Left renal cortex interstitium (tissue), 4 donors: ENCODE data around the gene RPTOR. TPM values are rescaled to one million over a fixed set of nuclear protein-coding genes. Genes with fewer than 3 reads are reported as not detected.

ENCODE experiments used
- DNase-seq, 4 donors: peaks; one replicate each; pipeline ENCODE4 v3.0.0-alpha.2; 2013; ENCODE audit warnings: low read depth in 4 of 4, low spot score in 2 of 4, missing footprints in 1 of 4
- polyA plus RNA-seq, 4 donors: library from polyadenylated mRNA; unstranded; fragments of 120-200 nt; gene quantifications; one replicate each; pipeline ENCODE4 v1.2.1, GENCODE V29; 2013; ENCODE audit not compliant: insufficient read length in 4 of 4

RPTOR gene
- polyA plus RNA-seq, 4 donors, result 16.5 to 25.0 (median 19.7) TPM

DNA sequence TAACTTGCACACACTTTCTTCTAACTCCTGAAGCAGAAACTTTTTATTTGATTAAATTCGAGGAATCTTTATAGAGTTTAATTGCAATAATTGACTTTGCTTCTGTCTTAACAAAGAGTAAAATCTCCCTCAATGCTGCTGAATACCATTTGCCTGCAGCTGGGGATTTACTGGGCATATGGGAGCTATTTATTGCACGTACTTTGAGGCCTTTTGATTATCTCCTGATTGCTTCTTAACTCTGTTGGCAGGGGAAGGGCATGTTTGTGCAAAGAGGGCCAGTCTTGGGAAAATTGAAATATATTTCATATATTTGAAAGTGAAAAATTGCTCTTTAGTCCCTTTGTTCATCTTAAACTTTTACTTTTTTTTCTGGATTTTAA is 290.2 kb downstream of the RPTOR start:
- DNase-seq, result no peak

DNA sequence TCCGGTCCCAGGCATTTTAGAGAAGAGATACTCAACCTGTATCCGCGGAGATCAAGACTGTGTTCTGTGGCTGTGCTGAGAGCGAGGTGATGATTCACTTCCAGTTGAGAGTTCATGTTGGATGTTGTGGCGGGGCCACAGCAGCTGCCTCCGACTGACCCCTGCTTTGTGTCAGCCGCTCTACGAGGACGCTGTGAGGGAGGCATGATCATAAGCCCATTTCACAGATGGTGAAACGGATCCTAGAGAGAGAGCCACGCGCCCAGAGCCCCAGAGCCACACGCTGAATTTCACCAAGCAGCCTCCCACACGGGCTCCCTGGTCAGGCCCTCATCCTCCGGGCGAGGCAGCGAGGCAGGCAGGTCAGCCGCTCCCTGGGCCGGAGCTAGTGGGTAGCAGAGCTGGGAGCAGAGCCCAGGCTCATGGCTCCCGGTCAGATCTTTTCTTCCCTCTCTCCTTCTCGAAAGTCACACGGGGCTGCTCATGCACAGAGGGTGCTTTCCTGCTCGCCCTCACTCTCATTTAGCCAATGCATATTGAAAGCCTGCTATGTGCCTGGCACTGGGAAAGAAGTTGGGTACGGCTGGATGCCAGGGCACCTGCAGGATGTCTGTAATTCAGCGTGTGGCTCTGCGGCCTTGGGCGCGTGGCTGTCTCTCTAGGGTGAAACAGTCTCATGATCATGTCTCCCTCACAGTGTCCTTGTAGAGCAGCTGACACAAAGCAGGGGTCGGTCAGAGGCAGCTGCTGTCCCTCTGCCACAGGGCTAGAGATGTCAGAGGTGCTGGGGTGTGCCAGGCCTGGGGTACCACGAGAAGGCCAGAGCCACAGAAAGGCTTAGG is 291.4 kb downstream of the RPTOR start:
- no peak for DNase-seq

DNA sequence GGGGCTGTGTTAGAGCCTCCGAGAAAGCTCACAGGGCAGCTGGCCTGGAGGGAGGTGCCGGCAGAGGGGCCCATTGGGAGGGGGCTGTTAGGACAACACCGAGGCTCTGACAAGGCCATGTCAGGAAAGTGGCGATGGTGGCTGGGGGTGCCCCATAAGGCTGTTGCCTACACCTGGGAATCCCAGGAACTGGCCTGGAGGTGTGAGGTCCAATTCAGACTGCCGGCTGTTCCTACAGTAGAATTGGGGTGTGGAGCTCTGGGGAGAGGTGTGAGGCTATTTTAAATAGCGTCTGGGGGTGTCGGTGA is 292.0 kb downstream of the RPTOR start:
- no peak for DNase-seq

DNA sequence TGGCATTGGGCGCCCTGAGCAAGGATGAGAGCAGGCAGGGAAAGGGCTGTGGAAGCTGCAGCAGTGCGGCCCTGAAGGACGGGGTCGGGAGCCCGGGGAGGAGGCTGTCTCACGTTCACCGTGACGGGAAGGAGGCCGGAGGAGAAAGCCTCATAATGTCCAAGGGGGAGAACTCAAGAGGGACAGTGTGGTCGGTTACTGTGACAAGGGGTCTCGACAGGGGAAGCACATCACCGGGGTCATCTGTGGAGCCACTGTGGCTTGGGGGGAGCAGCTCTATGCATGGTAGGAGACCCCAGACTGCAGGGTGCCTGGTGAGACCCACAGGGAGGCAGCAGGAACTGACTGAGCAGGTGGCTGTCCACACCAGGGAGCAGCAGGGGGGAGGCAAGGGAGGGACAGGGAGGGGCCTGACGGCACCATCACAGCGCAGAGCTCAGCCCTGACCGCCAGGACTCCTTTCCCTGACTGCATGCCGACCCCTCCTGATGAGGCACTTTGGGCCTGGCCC is 292.4 kb downstream of the RPTOR start:
- no peak for DNase-seq

DNA sequence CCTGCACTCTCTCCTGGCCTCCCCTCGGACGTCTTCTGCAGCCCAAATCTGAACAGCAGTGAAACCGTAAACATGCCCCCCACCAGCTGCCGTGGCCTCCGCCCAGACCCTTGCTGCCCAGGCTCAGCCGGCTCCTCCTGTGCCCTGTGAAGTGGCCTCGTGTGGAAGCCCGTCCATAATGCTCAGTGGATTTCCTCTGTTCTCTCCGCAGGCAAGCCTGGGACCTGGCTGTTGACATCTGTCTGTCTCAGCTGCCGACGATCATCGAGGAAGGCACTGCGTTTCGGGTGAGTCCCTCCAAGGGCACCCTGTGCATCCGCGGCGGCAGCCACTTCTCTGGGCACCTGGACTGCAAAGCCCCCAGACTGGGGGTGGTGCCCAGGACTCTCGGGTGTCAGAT is 293.1 kb downstream of the RPTOR start:
- no peak for DNase-seq

DNA sequence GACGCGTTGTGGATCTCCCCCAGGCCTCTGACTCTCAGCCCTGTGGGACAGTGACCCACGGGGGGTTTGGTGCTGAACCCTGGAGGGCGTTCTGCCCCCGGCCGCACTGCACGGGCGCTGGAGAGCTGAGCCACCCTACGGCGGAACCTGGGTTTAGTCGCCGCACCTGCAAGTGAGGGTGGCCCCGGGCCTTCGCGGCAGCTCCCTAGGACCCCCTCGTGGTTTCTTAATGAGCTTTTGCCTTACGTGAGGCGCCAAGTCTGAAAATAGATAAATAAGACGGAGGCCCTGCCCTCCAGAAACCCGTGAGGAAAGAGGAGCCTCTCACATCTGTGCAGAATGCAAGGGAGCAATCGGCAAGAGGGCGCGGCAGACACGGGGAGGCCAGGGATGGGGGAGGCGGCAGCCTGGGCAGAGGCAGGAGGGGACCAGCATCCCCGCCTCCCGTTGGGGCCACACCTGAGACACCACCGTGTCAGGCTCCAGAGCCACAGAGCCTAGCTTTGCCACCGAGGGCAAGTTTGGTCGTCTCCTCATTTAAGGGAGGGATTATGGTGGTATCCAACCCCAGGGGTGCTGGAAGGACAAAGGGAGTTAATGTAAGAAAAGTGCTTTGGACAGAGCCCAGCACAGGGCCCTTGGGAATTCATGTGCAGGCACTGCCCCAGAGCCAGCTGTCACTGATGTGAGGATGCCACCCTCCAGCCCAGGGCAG is 293.8 kb downstream of the RPTOR start:
- no peak for DNase-seq

DNA sequence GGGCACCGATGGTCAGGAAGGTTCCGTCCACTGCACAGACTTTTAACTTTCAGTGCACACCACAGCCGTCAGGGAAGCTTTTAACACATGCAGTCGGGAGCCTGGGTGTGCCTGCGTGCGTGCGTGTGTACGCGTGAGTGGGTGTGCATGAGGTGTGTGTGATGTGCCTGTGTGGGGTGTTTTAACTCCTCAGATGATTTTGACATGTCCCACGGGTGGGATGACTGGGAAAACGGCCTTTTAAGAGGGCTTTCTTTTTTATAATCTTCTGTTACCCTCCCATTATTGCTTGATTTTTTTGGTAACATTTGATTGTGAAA is 294.3 kb downstream of the RPTOR start:
- DNase-seq, result no peak

DNA sequence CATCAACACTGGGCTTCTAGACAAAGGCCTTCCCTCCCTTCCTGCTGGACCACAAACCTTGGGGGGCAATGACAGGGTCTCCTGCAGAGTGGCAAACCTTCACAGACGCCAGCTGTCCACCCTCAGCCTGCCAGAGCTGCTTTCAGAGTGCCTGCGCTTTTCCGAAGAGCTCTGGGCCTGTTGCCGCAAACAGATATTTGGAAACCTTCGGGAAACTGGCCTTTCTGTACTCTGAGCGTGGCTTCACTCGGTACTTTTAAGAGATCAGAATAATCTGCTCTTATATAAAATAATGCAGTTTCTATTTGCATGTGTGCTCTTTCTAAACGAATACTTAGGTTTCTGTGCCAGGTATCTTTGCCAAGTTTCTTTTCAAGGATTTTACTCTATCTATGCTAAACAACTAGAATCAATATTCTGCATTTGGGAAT is 294.9 kb downstream of the RPTOR start:
- no peak for DNase-seq

DNA sequence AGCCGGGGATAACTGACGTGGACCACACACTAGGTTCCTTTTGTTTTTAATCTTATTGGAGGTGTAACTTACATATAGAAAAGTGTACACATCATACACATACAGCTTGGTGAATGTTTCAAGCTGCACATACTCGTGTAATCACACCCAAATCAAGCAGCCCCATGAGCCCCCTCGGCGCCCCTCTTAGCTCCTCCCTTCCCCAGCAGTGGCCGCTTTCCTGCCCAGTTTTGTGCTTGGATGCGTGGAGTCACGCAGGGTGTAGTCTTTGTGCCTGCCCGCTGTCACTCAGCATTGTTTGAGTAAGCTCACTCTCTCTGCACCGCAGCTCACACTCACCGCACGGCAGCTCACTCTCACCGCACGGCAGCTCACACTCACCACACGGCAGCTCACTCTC is 295.3 kb downstream of the RPTOR start:
- no peak for DNase-seq

DNA sequence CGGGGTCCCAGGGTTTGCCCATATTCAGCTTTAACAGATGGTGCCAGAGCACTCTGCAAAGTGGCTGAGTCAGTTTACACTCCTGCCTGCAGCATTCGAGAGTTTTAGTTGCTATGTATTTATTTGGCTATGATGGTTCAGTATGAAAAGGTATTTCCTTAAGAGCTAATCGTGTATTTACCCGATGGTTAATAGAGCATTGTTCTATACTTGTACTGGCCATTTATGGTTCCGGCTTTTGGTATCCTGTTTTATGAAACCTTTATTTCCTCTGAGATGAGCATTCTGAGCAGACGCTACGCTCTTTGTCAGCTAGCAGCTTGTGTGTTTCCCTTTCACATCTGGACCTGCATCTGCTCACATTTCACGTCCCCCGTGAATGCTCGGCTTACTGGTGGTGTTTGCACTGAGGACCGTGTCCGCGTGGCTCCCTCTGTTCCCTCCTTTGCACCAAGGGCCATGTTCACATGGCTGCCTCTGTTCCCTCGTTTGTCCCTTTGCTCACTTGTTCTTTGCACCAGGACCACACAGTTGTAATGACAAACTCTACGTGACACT is 297.9 kb downstream of the RPTOR start:
- no peak for DNase-seq

DNA sequence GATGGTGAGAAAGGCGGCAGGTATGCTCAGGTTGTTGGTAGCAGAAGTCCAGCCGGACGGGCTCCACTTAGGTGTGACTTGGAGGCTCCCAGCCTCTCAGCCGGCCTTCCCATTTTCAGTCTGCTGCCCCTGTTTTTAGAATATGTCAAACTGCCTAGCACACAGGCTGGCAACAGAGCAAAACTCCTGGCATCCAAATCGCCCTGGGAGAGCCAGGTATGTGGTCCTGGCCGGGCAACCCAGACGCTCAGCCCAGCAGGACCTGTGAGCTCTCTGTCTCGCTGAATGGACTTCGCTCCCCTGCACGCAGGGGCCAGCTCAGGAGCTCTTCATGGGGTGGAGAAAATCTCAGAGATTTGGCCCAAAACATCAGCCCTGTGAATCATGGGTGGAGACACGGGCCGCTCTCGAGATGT is 299.1 kb downstream of the RPTOR start:
- DNase-seq, result no peak

DNA sequence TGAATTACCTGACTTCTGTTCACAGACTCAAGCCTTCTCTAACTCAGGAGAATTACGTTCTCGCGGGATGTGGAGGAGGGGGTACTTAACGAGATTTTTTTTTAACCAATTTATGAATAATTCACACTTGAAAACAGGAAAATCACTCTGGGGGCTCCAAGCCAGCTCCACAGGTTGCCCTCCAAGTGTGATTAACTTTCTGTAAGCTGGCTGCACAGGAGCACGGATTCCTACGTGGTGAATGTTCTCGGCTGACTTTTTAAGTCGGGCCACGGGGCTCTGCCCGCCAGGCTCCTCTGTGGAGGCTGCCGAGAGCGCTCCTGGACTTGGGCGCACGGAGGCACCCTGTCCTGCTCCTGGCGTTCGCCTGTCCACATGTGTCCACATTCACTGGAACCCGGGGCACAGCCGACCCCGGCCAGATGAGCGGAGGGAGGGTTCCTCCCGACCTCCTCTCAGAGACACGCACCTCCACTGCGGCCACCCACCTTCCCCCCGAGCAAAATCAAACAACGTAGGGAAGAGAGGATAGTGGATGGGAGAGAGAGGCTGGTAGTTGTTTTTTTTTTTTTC is 299.9 kb downstream of the RPTOR start:
- DNase-seq, result no peak

DNA sequence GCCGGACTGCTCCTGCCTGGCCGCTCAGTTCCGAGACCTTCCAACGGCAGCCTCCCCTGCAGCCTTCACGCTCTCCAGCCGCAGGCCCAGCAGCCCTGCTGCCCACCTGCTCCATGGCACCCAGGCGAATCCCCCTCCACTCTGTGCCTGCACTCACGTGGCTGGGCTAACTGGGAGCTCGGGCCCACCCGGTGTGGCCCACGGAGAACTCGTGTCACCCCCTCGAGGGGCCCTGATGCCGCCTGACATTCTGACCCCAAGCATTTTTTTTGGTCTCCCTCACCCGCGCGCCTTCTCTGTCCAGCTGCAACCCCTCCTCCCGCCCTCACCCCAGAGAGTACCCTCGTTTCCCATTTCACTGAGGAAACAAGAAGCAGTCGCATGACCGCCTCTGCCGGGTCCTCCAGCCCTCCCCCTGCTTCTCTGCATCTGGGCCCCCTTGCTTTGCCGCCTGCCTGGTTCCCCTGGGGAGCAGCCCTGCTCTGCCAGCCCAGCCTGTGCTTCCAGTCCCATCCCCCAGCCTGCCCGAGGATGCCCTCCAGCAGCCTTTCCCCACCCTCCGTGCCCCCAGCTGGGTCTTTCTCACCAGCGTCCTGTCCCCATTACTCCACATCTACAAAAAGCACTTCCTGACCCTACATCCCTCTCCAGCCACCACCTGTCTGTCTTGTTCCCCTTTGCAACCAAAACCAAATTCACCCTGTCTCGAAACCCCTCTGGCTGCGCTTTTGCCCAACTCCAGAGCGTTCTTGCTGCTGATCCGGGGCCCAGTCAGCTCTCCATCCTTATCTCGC is 300.6 kb downstream of the RPTOR start:
- DNase-seq, result no peak

DNA sequence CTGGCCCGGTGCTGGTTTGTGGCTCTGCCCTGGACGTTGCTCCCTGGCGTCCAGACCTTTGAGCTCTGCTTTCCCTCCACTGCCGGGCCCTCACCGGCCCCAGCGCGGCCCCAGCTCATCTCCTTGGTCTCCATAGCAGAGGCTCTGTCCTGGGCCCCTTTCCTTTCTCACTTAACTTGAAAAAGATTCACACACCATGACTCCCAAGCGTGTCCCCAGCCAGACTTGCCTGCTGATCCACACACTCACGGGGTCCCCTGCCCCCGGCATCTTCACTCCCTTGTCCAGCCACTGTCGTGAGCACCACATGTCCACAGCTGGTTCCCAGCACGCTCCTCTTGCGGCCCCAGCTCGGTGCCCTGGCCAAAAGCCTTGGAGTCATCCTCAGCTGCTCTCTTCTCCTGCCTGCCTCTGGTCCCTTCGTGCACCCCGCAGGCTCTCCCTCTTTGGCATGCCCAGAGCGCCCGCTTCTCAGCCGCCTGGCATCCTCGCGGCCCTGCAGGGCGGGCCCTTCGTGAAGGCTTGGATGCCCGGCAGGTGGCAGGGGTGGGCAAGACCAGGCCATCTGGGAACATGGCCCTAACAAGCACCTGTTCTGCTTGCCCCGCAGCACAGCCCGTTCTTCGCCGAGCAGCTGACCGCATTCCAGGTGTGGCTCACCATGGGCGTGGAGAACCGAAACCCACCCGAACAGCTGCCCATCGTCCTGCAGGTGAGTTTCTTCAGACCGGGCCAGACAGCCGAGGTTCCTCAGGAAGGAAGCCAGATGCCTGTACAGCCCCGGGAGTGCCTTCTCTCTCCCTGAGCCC is 301.4 kb downstream of the RPTOR start:
- no peak for DNase-seq

DNA sequence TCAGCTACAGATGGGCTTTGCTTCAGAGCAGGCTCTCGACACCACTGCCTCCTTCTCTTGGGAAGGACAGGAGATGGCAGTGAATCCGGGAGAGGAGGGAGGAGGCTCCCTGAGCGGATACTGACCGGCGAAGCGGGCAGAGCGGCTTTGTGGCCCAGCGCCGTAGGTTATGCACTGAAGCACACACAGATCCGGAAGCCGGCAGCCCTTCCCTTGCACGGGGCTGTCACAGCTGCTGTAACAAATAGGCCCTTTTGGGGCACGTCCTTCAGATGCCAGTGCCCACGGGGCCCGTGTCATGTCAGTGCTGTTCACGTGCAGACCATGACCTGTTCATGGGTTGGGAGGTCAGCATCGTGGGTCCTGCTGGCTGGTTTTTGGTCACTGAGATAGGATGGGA is 302.3 kb downstream of the RPTOR start:
- DNase-seq, result no peak

DNA sequence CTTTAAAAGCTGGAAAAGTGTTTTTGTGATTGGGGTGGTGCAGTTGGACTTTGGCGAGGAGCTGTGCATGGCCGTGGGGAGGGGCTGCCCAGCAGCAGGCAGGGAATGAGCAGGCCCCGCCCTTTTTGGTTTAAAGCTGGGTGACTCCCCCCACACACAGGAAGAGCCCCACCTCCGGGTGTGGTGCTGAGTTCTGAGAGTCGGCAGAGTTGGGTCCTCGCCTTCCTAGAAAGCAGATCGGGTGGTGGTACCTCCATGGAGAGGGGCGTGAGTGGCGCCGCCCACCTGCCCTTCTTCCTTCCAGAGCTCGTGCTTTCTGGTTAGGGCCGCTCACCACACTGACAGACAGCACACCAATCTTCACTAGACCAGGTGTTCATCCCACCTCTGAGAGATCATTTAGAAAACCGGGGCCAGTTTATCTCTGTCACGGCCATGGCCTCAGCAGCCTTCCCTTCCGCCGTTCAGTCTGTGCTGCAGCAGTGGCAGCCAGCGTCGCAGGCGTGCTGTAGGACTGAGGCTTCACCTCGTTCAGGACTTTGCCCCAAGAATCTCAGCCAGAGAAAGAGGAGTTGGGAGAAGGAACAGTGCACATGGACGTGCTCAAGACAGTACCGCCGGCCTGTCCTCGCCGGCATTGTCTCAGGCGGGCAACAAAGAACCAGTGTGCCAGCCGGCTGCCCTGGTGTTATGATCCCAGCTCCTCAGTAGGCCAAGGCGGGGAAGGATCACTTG is 303.0 kb downstream of the RPTOR start:
- no peak for DNase-seq

DNA sequence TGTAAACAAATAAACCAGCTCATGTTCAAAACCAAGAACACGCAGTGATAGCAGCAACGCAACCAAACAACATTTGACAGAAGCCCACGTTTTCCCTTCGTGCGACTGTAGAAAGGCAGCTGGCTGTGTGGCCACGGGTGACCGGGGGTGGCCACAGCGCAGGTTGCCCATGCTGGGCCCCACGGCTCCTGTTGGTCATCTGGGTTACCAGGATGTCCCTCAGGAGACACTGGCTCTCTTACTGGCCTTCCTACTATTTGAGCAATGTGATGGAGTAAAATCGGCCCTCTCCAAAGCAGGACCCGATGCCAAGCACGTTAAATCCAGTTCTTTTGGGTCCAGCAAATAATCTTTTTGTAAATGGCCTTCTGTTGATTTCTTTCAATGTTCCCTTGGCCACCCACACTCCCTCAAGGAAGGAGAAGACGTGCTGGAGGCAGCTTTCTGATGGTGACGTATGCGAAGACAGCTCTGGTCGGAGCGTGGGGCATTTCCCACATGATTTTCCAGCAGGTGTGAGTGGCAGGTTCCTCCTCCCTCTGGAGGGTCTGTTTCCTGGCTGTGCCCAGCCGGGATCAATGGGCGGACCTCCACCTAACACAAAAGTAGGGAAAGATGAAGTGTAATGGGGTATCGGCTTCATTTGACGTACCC is 303.9 kb downstream of the RPTOR start:
- no peak for DNase-seq

DNA sequence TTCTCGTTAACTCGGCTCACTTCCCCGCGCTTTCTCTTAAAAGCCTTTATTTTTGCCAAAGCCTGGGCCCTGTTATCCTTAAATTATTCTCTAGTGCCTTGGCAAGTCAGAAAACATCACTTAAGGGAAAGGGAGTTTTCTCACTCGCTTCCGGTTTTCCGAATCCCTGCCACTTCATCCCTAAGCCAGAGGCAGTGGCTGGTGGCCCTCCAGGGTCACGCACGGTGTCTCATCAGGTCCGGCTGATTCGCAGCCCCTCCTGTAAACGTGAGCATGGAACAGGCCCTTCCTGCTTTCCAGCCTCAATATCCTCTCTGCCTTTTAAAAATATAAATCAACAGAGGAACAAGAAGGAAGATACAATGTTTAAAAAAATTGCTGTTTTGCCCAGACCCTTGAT is 304.5 kb downstream of the RPTOR start:
- DNase-seq, result no peak

DNA sequence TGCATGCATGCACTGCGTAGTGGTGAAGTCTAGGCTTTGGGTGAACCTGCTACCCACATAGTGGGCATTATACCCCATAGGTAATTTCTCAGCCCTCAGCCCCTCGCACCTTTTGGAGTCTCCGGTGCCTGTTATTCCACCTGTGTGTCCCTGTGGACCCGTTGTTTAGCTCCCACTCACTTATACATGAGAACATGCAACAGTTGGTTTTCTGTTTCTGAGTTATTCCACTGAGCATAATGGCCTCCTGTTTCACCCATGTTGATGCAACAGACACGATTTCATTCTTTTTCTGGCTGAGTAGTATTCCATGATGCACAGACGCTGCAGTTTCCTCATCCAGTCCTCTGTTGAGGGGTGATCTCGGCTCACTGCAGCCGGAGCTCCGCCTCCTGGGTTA is 305.5 kb downstream of the RPTOR start:
- DNase-seq, result no peak
